OCI-LY1 (cell line): ENCODE measurements around the gene GRID2IP.
A peak's percentile ranks its signal among the peaks of the same experiment; 100 is the strongest.

Experiments used
- H2AFZ ChIP-seq: fragments of 200-600 bp; sonication (generic), shearing (Covaris generic); 2 replicates; pipeline ENCODE4 v1.6.0; 2014; ENCODE audit warnings: antibody characterized with exemption, mild to moderate bottlenecking, low read length
- H3F3A ChIP-seq: fragments of 200-600 bp; sonication (generic), shearing (Covaris generic); 2 replicates; pipeline ENCODE4 v1.6.0; 2014; ENCODE audit warnings: mild to moderate bottlenecking, antibody characterized with exemption, low read length, moderate library complexity; ENCODE audit not compliant: insufficient read depth
- H3K27ac ChIP-seq: fragments of 200-600 bp; sonication (generic); 2 replicates; pipeline ENCODE4 v1.5.1; 2014; ENCODE audit warnings: low read length, mixed run types, mild to moderate bottlenecking, low read depth; ENCODE audit not compliant: poor library complexity, severe bottlenecking
- H3K27me3 ChIP-seq: fragments of 200-600 bp; sonication (generic); 2 replicates; pipeline ENCODE4 v1.6.0; 2014; ENCODE audit warnings: antibody characterized with exemption, mild to moderate bottlenecking, low read length, moderate library complexity; ENCODE audit not compliant: insufficient read depth
- H3K36me3 ChIP-seq: fragments of 200-600 bp; sonication (generic); 2 replicates; pipeline ENCODE4 v1.6.1; 2014; ENCODE audit warnings: mild to moderate bottlenecking, antibody characterized with exemption, low read length, moderate library complexity, mixed read lengths; ENCODE audit not compliant: insufficient read depth
- H3K4me1 ChIP-seq: fragments of 200-600 bp; sonication (generic); 2 replicates; pipeline ENCODE4 v1.5.1; 2014; ENCODE audit warnings: mild to moderate bottlenecking, low read length, moderate library complexity; ENCODE audit not compliant: insufficient read depth, severe bottlenecking
- H3K4me2 ChIP-seq: fragments of 200-600 bp; sonication (generic), shearing (Covaris generic); 2 replicates; pipeline ENCODE4 v1.6.1; 2014; ENCODE audit warnings: low read length
- H3K4me3 ChIP-seq: fragments of 200-600 bp; sonication (generic); 2 replicates; pipeline ENCODE4 v1.5.1; 2014; ENCODE audit warnings: low read length, low read depth, mild to moderate bottlenecking, mixed read lengths; ENCODE audit not compliant: poor library complexity, severe bottlenecking
- H3K79me2 ChIP-seq: fragments of 200-600 bp; shearing (Covaris generic); 2 replicates; pipeline ENCODE4 v1.6.1; 2016; ENCODE audit warnings: mixed run types, low read length, mixed read lengths; ENCODE audit not compliant: insufficient read depth
- H3K9ac ChIP-seq: fragments of 200-600 bp; sonication (generic), shearing (Covaris generic); 2 replicates; pipeline ENCODE4 v1.6.1; 2014; ENCODE audit warnings: mild to moderate bottlenecking, low read length, mixed read lengths
- H3K9me2 ChIP-seq: fragments of 200-600 bp; sonication (generic), shearing (Covaris generic); 2 replicates; pipeline ENCODE4 v1.6.1; 2014; ENCODE audit warnings: low read depth, mild to moderate bottlenecking, low read length, mixed read lengths
- H3K9me3 ChIP-seq: fragments of 200-600 bp; shearing (Covaris generic); 2 replicates; pipeline ENCODE4 v1.6.1; 2014; ENCODE audit warnings: low read length, mixed read lengths
- H4K20me1 ChIP-seq: fragments of 200-600 bp; sonication (generic), shearing (Covaris generic); 2 replicates; pipeline ENCODE4 v1.6.0; 2016; ENCODE audit warnings: mild to moderate bottlenecking, low read length; ENCODE audit not compliant: insufficient read depth
- CTCF ChIP-seq: fragments of 200-600 bp; sonication (generic), shearing (Covaris generic); IDR thresholded peaks from 2 replicates; pipeline ENCODE4 v1.5.1; 2017; ENCODE audit warnings: mild to moderate bottlenecking, antibody characterized with exemption, low read length, moderate library complexity, mixed read lengths
- EZH2 ChIP-seq: fragments of 200-600 bp; sonication (generic), shearing (Covaris generic); IDR thresholded peaks from 2 replicates; pipeline ENCODE4 v1.8.0; 2017; ENCODE audit warnings: borderline replicate concordance, mixed run types, mild to moderate bottlenecking, antibody characterized with exemption, low read length, moderate library complexity, mixed read lengths

GRID2IP gene

GRCh38 chr7:6491194-6491593 is 60.1 kb downstream of the GRID2IP start:
- H3K9ac ChIP-seq, result no peak overlapping the region
- H3K4me2 ChIP-seq, result no peak overlapping the region
- H3F3A ChIP-seq, result no peaks in the 10 kb centered on the region
- H2AFZ ChIP-seq, result no peak overlapping the region
- H4K20me1 ChIP-seq, result no peaks in the 10 kb centered on the region
- no peaks in the 10 kb centered on the region; the same call in 1 of the 2 replicates for H3K27me3 ChIP-seq
- no peaks in the 10 kb centered on the region for H3K4me1 ChIP-seq
- no peak overlapping the region for H3K27ac ChIP-seq
- TF ChIP-seq EZH2 (no peak), CTCF (no peak)
- no peak overlapping the region for H3K4me3 ChIP-seq
- H3K9me2 ChIP-seq, result no peaks in the 10 kb centered on the region
- H3K36me3 ChIP-seq, result no peaks in the 10 kb centered on the region
- H3K79me2 ChIP-seq, result no peaks in the 10 kb centered on the region
- H3K9me3 ChIP-seq, result no peaks in the 10 kb centered on the region

GRCh38 chr7:6489612-6490011 is 61.6 kb downstream of the GRID2IP start:
- Histone ChIP-seq H3F3A (no peaks in the 10 kb centered on the region), H4K20me1 (no peaks in the 10 kb centered on the region), H3K27ac (no peak overlapping the region), H3K9me2 (no peaks in the 10 kb centered on the region), H3K9ac (no peak overlapping the region), H3K27me3 (no peaks in the 10 kb centered on the region; the same call in 1 of the 2 replicates), H2AFZ (no peak overlapping the region), H3K4me3 (no peak overlapping the region), H3K36me3 (no peaks in the 10 kb centered on the region), H3K4me1 (peaks cover under 1% of the 10 kb centered on the region), H3K9me3 (no peaks in the 10 kb centered on the region), H3K4me2 (no peak overlapping the region), H3K79me2 (no peaks in the 10 kb centered on the region)
- TF ChIP-seq EZH2 (no peak), CTCF (peak; percentile 21; the same call in 1 of the 2 replicates)

DNA sequence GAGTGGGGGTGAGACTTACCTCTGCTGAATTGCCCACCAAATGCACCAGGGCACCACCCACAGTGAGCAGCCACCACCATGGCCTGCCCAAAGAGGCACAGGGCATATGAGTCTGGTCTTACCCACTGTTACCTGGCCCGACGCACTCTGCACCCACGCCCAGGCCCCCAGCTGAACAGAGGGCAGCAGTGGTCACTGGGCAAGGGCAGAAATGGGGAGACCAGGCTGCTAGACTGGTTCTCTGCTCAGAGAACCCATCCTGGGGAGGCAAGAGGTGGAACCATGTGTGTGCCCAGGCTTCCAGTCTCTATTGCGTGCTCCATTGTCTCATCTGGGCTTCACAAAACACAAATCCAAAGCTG is 64.1 kb downstream of the GRID2IP start:
- Histone ChIP-seq H2AFZ (no peak overlapping the region), H3K27me3 (no peaks in the 10 kb centered on the region; the same call in 1 of the 2 replicates), H3K79me2 (peaks cover 14% of the 10 kb centered on the region), H3K4me2 (no peak overlapping the region), H3K27ac (no peak overlapping the region), H3K4me1 (peaks cover 12% of the 10 kb centered on the region), H3K36me3 (peaks cover 3% of the 10 kb centered on the region; the same call in 1 of the 2 replicates), H3K9ac (no peak overlapping the region), H3F3A (no peaks in the 10 kb centered on the region), H4K20me1 (no peaks in the 10 kb centered on the region), H3K9me3 (no peaks in the 10 kb centered on the region), H3K9me2 (no peaks in the 10 kb centered on the region), H3K4me3 (no peak overlapping the region)
- TF ChIP-seq CTCF, result no peak
- TF ChIP-seq EZH2, result no peak
